Gastrocnemius medialis (tissue), 4 donors: ENCODE data around the gene ENTPD8. TPM values are rescaled to one million over a fixed set of nuclear protein-coding genes. Genes with fewer than 3 reads are reported as not detected.

Experiments
- ATAC-seq, 2 donors: fragments of 150-250 bp; one replicate each; pipeline ENCODE4 v1.9.1; 2016
- DNase-seq, 2 donors: peaks; one replicate each; pipeline ENCODE4 v3.0.0-alpha.2; 2019
- H3K27ac ChIP-seq, 4 donors: fragments of 200-600 bp; sonication (generic); 1 replicate in 1 of 4; 2 replicates in 3 of 4; pipeline ENCODE4 v1.5.1; 2016 to 2018; ENCODE audit warnings: mild to moderate bottlenecking in 2 of 4, moderate library complexity in 1 of 4
- H3K27me3 ChIP-seq, 3 donors: fragments of 200-600 bp; sonication (generic) in 2 of 3; 1 replicate in 1 of 3; 2 replicates in 2 of 3; pipeline versions ENCODE4 v1.5.1 to v1.6.0; 2016 to 2019; ENCODE audit warnings: mild to moderate bottlenecking in 1 of 3, moderate library complexity in 1 of 3
- H3K36me3 ChIP-seq, 2 donors: fragments of 200-600 bp; sonication (generic) in 1 of 2; one replicate each; pipeline ENCODE4 v1.5.1; 2017 to 2018
- H3K4me1 ChIP-seq, 2 donors: fragments of 200-600 bp; sonication (generic) in 1 of 2; one replicate each; pipeline ENCODE4 v1.5.1; 2016 to 2017; ENCODE audit warnings: mild to moderate bottlenecking in 2 of 2
- H3K4me3 ChIP-seq, 4 donors: fragments of 200-600 bp; sonication (generic) in 3 of 4; 1 replicate in 1 of 4; 2 replicates in 3 of 4; pipeline ENCODE4 v1.5.1; 2016 to 2019; ENCODE audit warnings: mild to moderate bottlenecking in 2 of 4
- H3K9me3 ChIP-seq, 3 donors: fragments of 200-600 bp; sonication (generic) in 2 of 3; 1 replicate in 1 of 3; 2 replicates in 2 of 3; pipeline ENCODE4 v1.5.1; 2016 to 2019
- CTCF ChIP-seq, 5 experiments: fragments of 450-650 bp in 3 of 5; fragments of 200-600 bp in 2 of 5; sonication (generic) in 2 of 5; IDR thresholded peaks in 4 of 5; conservative IDR thresholded peaks in 1 of 5; 1 replicate in 4 of 5; 2 replicates in 1 of 5; pipeline ENCODE4 v1.5.1; 2016 to 2019; ENCODE audit warnings: antibody characterized with exemption in 5 of 5, mild to moderate bottlenecking in 3 of 5, moderate library complexity in 3 of 5
- POLR2A ChIP-seq, 2 donors: fragments of 450-650 bp; IDR thresholded peaks; one replicate each; pipeline ENCODE4 v1.6.1; 2017; ENCODE audit warnings: antibody characterized with exemption in 2 of 2, mild to moderate bottlenecking in 2 of 2, moderate library complexity in 2 of 2
- in situ Hi-C, 4 donors: fragments of 200-750 bp; cut with MboI; loops; one replicate each; pipeline versions ENCODE4 v1.15.0 to v1.8.0; 2017; ENCODE audit warnings: low sequenced_read_pairs in 4 of 4
- intact Hi-C: fragments of 100-400 bp; cut with DNase I; formaldehyde crosslinking; loops from one replicate; pipeline ENCODE4 v1.15.1; 2023; ENCODE audit warnings: low total_unique reads
- total RNA-seq, 4 donors: library from RNA; depleted of rRNA; stranded (reverse); fragments of >200 nt; gene quantifications; one replicate each; pipeline versions ENCODE4 v1.1.0 to v1.2.3, GENCODE V29; 2016

Gene ENTPD8
- total RNA-seq, 4 donors from 2014 or later: 0.23 TPM; not detected in 3

- no peak overlapping the region for H3K4me3 ChIP-seq
- no peak for TF ChIP-seq POLR2A (IDR thresholded peaks at IDR 0.05)
- no peak for TF ChIP-seq CTCF (IDR thresholded peaks at IDR 0.05 in 4 of 5, conservative IDR thresholded peaks at IDR 0.05 in 1 of 5)
- H3K4me1 ChIP-seq: peaks cover 0 to 8% of the 10 kb centered on the region in 2 donors
- H3K36me3 ChIP-seq: no peaks in the 10 kb centered on the region
- no peak overlapping the region for H3K27ac ChIP-seq
- no peaks in the 10 kb centered on the region for H3K9me3 ChIP-seq
- DNase-seq (no peak), ATAC-seq (no peak)
- in situ Hi-C loops: no loop called here
- peaks cover 28 to 44% (median 41%) of the 10 kb centered on the region in 3 donors for H3K27me3 ChIP-seq
- intact Hi-C loops: no loop called here
Observed at GRCh38 chr9:137438591-137439157, 2.5 kb downstream of the ENTPD8 start.

- in situ Hi-C loops (no loop called here), intact Hi-C loops (no loop called here)
- no peak for DNase-seq
- Histone ChIP-seq H3K36me3 (no peaks in the 10 kb centered on the region), H3K27ac (no peak overlapping the region), H3K27me3 (peaks cover 28 to 43% (median 36%) of the 10 kb centered on the region in 3 donors), H3K9me3 (no peaks in the 10 kb centered on the region), H3K4me1 (peaks cover 0 to 8% of the 10 kb centered on the region in 2 donors), H3K4me3 (no peak overlapping the region)
- no peak for ATAC-seq
- no peak for TF ChIP-seq POLR2A (IDR thresholded peaks at IDR 0.05)
- no peak for TF ChIP-seq CTCF (IDR thresholded peaks at IDR 0.05 in 4 of 5, conservative IDR thresholded peaks at IDR 0.05 in 1 of 5)
Observed at GRCh38 chr9:137437691-137438590, 3.2 kb downstream of the ENTPD8 start.

GRCh38 chr9:137436761-137437600 is 4.2 kb downstream of the ENTPD8 start:
- in situ Hi-C loops: no loop called here
- peaks cover 25 to 33% (median 27%) of the 10 kb centered on the region in 3 donors for H3K27me3 ChIP-seq
- ATAC-seq: no peak
- intact Hi-C loops: no loop called here
- no peak for DNase-seq
- TF ChIP-seq POLR2A (IDR thresholded peaks at IDR 0.05) (no peak), CTCF (IDR thresholded peaks at IDR 0.05 in 4 of 5, conservative IDR thresholded peaks at IDR 0.05 in 1 of 5) (no peak)
- no peaks in the 10 kb centered on the region for H3K9me3 ChIP-seq
- H3K36me3 ChIP-seq: no peaks in the 10 kb centered on the region
- no peak overlapping the region for H3K4me3 ChIP-seq
- no peak overlapping the region for H3K27ac ChIP-seq
- peaks cover 0 to 8% of the 10 kb centered on the region in 2 donors for H3K4me1 ChIP-seq

- peaks cover 18 to 25% (median 20%) of the 10 kb centered on the region in 3 donors for H3K27me3 ChIP-seq
- no peaks in the 10 kb centered on the region for H3K9me3 ChIP-seq
- intact Hi-C loops (no loop called here), in situ Hi-C loops (no loop called here)
- ATAC-seq: peak; percentile 52 to 78
- H3K36me3 ChIP-seq: no peaks in the 10 kb centered on the region
- TF ChIP-seq POLR2A (IDR thresholded peaks at IDR 0.05) (no peak), CTCF (IDR thresholded peaks at IDR 0.05 in 4 of 5, conservative IDR thresholded peaks at IDR 0.05 in 1 of 5) (no peak)
- peak in 1 of 2 donors; percentile 74 for DNase-seq
- no peak overlapping the region for H3K27ac ChIP-seq
- H3K4me1 ChIP-seq: peaks cover 0 to 8% of the 10 kb centered on the region in 2 donors
- H3K4me3 ChIP-seq: no peak overlapping the region
Observed at GRCh38 chr9:137435980-137436760, 5.0 kb downstream of the ENTPD8 start.
